ENCODE measurements around the gene EMP3. TPM values are rescaled to one million over a fixed set of nuclear protein-coding genes. Genes with fewer than 3 reads are reported as not detected.
A peak's percentile ranks its signal among the peaks of the same experiment; 100 is the strongest.
"Not testable (repeated sequence)": the region's sequence is repeated elsewhere in the genome, so short reads cannot be mapped to it uniquely, and the experiment has no call there.

Gene EMP3
- total RNA-seq, 1 donor from 2014 or later = 277 TPM

GRCh38 chr19:48290401-48290770 lies 35.0 kb upstream of the EMP3 start:
- Mint-ChIP-seq H3K36me3 (ENCODE audit: low read depth) (peaks cover 12% of the 10 kb centered on the region), H3K4me3 (ENCODE audit: unreplicated experiment) (peak overlapping the region; percentile 52), H3K4me1 (ENCODE audit: low read depth) (peaks cover 11% of the 10 kb centered on the region), H3K27me3 (ENCODE audit: low read depth) (no peaks in the 10 kb centered on the region), H3K27ac (ENCODE audit: unreplicated experiment) (no peak overlapping the region), H3K9me3 (ENCODE audit: low read depth) (peaks cover 13% of the 10 kb centered on the region)
- no peak for DNase-seq (ENCODE audit: low spot score)
- TF ChIP-seq CTCF (IDR thresholded peaks at IDR 0.05) = peak; percentile 38

- peaks cover 12% of the 10 kb centered on the region for H3K9me3 Mint-ChIP-seq (ENCODE audit: low read depth)
- peaks cover 11% of the 10 kb centered on the region for H3K4me1 Mint-ChIP-seq (ENCODE audit: low read depth)
- no peak for DNase-seq (ENCODE audit: low spot score)
- TF ChIP-seq CTCF (IDR thresholded peaks at IDR 0.05) = peak; percentile 93
- peaks cover 8% of the 10 kb centered on the region for H3K36me3 Mint-ChIP-seq (ENCODE audit: low read depth)
- no peaks in the 10 kb centered on the region for H3K27me3 Mint-ChIP-seq (ENCODE audit: low read depth)
- H3K4me3 Mint-ChIP-seq (ENCODE audit: unreplicated experiment) = peak overlapping the region; percentile 79
- H3K27ac Mint-ChIP-seq (ENCODE audit: unreplicated experiment) = peak overlapping the region; percentile 24
Observed at GRCh38 chr19:48290771-48291488, 34.4 kb upstream of the EMP3 start.

- H3K9me3 Mint-ChIP-seq (ENCODE audit: low read depth); H3K27ac Mint-ChIP-seq (ENCODE audit: unreplicated experiment); H3K27me3 Mint-ChIP-seq (ENCODE audit: low read depth); H3K36me3 Mint-ChIP-seq (ENCODE audit: low read depth); DNase-seq (ENCODE audit: low spot score): not testable (repeated sequence)
- H3K4me1 Mint-ChIP-seq (ENCODE audit: low read depth) = peaks cover 11% of the 10 kb centered on the region
- TF ChIP-seq CTCF (IDR thresholded peaks at IDR 0.05) = peak; percentile 23
- H3K4me3 Mint-ChIP-seq (ENCODE audit: unreplicated experiment) = peak overlapping the region; percentile 79
Observed at GRCh38 chr19:48291489-48291815, 33.9 kb upstream of the EMP3 start.

- Mint-ChIP-seq H3K9me3 (ENCODE audit: low read depth) (no peaks in the 10 kb centered on the region), H3K27me3 (ENCODE audit: low read depth) (no peaks in the 10 kb centered on the region), H3K36me3 (ENCODE audit: low read depth) (no peaks in the 10 kb centered on the region), H3K4me1 (ENCODE audit: low read depth) (peaks cover 11% of the 10 kb centered on the region), H3K4me3 (ENCODE audit: unreplicated experiment) (no peak overlapping the region), H3K27ac (ENCODE audit: unreplicated experiment) (no peak overlapping the region)
- no peak for TF ChIP-seq CTCF (IDR thresholded peaks at IDR 0.05)
- no peak for DNase-seq (ENCODE audit: low spot score)
Observed at GRCh38 chr19:48292798-48293197, 32.6 kb upstream of the EMP3 start.

GRCh38 chr19:48295458-48295857 lies 29.9 kb upstream of the EMP3 start:
- no peak overlapping the region for H3K4me3 Mint-ChIP-seq (ENCODE audit: unreplicated experiment)
- H3K27me3 Mint-ChIP-seq (ENCODE audit: low read depth) = no peaks in the 10 kb centered on the region
- H3K27ac Mint-ChIP-seq (ENCODE audit: unreplicated experiment) = no peak overlapping the region
- no peaks in the 10 kb centered on the region for H3K36me3 Mint-ChIP-seq (ENCODE audit: low read depth)
- H3K4me1 Mint-ChIP-seq (ENCODE audit: low read depth) = peaks cover 9% of the 10 kb centered on the region
- no peak for DNase-seq (ENCODE audit: low spot score)
- no peak for TF ChIP-seq CTCF (IDR thresholded peaks at IDR 0.05)
- H3K9me3 Mint-ChIP-seq (ENCODE audit: low read depth) = no peaks in the 10 kb centered on the region
